A549 (cell line): ENCODE measurements around the gene RNF121.

Experiments used
- CEBPB ChIP-seq, 2 experiments: fragments of >200 bp in 1 of 2; sonication (Bioruptor Twin) in 1 of 2; formaldehyde crosslinking in 1 of 2; IDR thresholded peaks; 2 replicates each; pipeline ENCODE4 v1.6.1; 2012 to 2016
- CHD2 ChIP-seq: fragments of 150-350 bp; IDR thresholded peaks from 2 replicates; pipeline ENCODE4 v1.6.1; 2014; ENCODE audit warnings: low read length; ENCODE audit not compliant: partially characterized antibody
- EP300 ChIP-seq, 2 experiments: fragments of >200 bp; sonication (Bioruptor Twin); formaldehyde crosslinking; IDR thresholded peaks; 2 replicates in 1 of 2; 3 replicates in 1 of 2; pipeline ENCODE4 v1.6.1; 2016 to 2017
- FOSB ChIP-seq: fragments of 250-450 bp; sonication (Bioruptor Pico); IDR thresholded peaks from 2 replicates; pipeline ENCODE4 v1.5.0; 2020; ENCODE audit warnings: mild to moderate bottlenecking, moderate library complexity
- KDM5A ChIP-seq: fragments of 200-600 bp; sonication (generic); IDR thresholded peaks from 2 replicates; pipeline ENCODE4 v1.6.1; 2016; ENCODE audit warnings: antibody characterized with exemption, mild to moderate bottlenecking
- PHF8 ChIP-seq: fragments of 200-600 bp; sonication (generic); IDR thresholded peaks from 2 replicates; pipeline ENCODE4 v1.6.1; 2016; ENCODE audit warnings: low read depth, mild to moderate bottlenecking, antibody characterized with exemption, moderate library complexity, borderline replicate concordance
- POLR2A ChIP-seq: IDR thresholded peaks from 2 replicates; pipeline ENCODE4 v1.6.1; 2012; ENCODE audit warnings: mild to moderate bottlenecking, low read length
- RNF2 ChIP-seq: fragments of 200-600 bp; sonication (generic); IDR thresholded peaks from 2 replicates; pipeline ENCODE4 v1.6.1; 2016; ENCODE audit warnings: low read depth, mild to moderate bottlenecking, antibody characterized with exemption, moderate library complexity, borderline replicate concordance
- USF2 ChIP-seq: fragments of 450-650 bp; IDR thresholded peaks from 2 replicates; pipeline ENCODE4 v1.6.1; 2014; ENCODE audit warnings: antibody characterized with exemption
- TF ChIP-seq, protein P1 (sequence below): fragments of >200 bp; sonication (Bioruptor Twin); formaldehyde crosslinking; IDR thresholded peaks from 3 replicates; pipeline ENCODE4 v1.5.1; 2016

- TF ChIP-seq, protein P1, sequence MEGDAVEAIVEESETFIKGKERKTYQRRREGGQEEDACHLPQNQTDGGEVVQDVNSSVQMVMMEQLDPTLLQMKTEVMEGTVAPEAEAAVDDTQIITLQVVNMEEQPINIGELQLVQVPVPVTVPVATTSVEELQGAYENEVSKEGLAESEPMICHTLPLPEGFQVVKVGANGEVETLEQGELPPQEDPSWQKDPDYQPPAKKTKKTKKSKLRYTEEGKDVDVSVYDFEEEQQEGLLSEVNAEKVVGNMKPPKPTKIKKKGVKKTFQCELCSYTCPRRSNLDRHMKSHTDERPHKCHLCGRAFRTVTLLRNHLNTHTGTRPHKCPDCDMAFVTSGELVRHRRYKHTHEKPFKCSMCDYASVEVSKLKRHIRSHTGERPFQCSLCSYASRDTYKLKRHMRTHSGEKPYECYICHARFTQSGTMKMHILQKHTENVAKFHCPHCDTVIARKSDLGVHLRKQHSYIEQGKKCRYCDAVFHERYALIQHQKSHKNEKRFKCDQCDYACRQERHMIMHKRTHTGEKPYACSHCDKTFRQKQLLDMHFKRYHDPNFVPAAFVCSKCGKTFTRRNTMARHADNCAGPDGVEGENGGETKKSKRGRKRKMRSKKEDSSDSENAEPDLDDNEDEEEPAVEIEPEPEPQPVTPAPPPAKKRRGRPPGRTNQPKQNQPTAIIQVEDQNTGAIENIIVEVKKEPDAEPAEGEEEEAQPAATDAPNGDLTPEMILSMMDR, result no peak
- TF ChIP-seq POLR2A, result no peak
- no peak for TF ChIP-seq FOSB (CRISPR knock-in tag)
- TF ChIP-seq USF2, result no peak
- no peak for TF ChIP-seq RNF2
- TF ChIP-seq EP300 (IDR thresholded peaks at IDR 0.05), result no peak
- no peak for TF ChIP-seq KDM5A
- TF ChIP-seq CHD2, result no peak
- TF ChIP-seq PHF8, result no peak
- no peak for TF ChIP-seq CEBPB (IDR thresholded peaks at IDR 0.05)
These were observed 69.9 kb downstream of the RNF121 start, which contains the start of gene IL18BP for GRCh38 chr11:71998649-71999310.
